Uterus (tissue), 4 donors: ENCODE measurements around the gene MYO1F. TPM values are rescaled to one million over a fixed set of nuclear protein-coding genes. Genes with fewer than 3 reads are reported as not detected.

Experiments used
- DNase-seq, 2 donors: peaks; one replicate each; pipeline ENCODE4 v3.0.0-alpha.2; 2019 to 2020
- H3K27ac ChIP-seq, 2 donors: fragments of 200-600 bp; sonication (generic); 1 replicate in 1 of 2; 2 replicates in 1 of 2; pipeline ENCODE4 v1.5.1; 2016 to 2018
- H3K27me3 ChIP-seq, 2 donors: fragments of 200-600 bp; sonication (generic); one replicate each; pipeline ENCODE4 v1.5.1; 2018 to 2019; ENCODE audit warnings: control low read depth in 1 of 2
- H3K36me3 ChIP-seq, 2 donors: fragments of 200-600 bp; sonication (generic); one replicate each; pipeline ENCODE4 v1.5.1; 2019; ENCODE audit warnings: control low read depth in 1 of 2
- H3K4me1 ChIP-seq, 2 donors: fragments of 200-600 bp; sonication (generic); one replicate each; pipeline ENCODE4 v1.5.1; 2018 to 2019; ENCODE audit warnings: control low read depth in 1 of 2
- H3K4me3 ChIP-seq, 2 donors: fragments of 200-600 bp; sonication (generic); 1 replicate in 1 of 2; 2 replicates in 1 of 2; pipeline ENCODE4 v1.5.1; 2018 to 2019; ENCODE audit warnings: mild to moderate bottlenecking in 1 of 2
- H3K9me3 ChIP-seq, 2 donors: fragments of 200-600 bp; sonication (generic); one replicate each; pipeline ENCODE4 v1.5.1; 2019; ENCODE audit warnings: control low read depth in 1 of 2
- CTCF ChIP-seq, 4 experiments: fragments of 200-600 bp in 2 of 4; fragments of 450-650 bp in 2 of 4; sonication (generic) in 2 of 4; IDR thresholded peaks; one replicate each; pipeline ENCODE4 v1.5.1; 2016 to 2019; ENCODE audit warnings: antibody characterized with exemption in 4 of 4, mild to moderate bottlenecking in 2 of 4, moderate library complexity in 1 of 4
- POLR2A ChIP-seq, 2 donors: fragments of 450-650 bp; IDR thresholded peaks; one replicate each; pipeline ENCODE4 v1.6.1; 2016; ENCODE audit warnings: antibody characterized with exemption in 2 of 2, mild to moderate bottlenecking in 1 of 2, moderate library complexity in 1 of 2
- intact Hi-C: fragments of 100-400 bp; cut with DNase I; formaldehyde crosslinking; loops from one replicate; pipeline ENCODE4 v1.15.1; 2023; ENCODE audit warnings: low total_unique reads
- total RNA-seq, 4 donors: library from RNA; depleted of rRNA in 3 of 4; stranded (reverse); fragments of >200 nt in 3 of 4; gene quantifications; one replicate each; pipeline versions ENCODE4 v1.1.0 to v1.2.4, GENCODE V29; 2014 to 2023
- donor health status: DM: yes; HTN: yes; CAD: no.

The MYO1F gene
- total RNA-seq, 4 donors from 2014 or later: 4.1 to 45.9 (median 7.5) TPM

- intact Hi-C loops: no loop called here
- peak; percentile 99 for DNase-seq
- Histone ChIP-seq H3K27ac (peak overlapping the region; percentile 18 to 65), H3K4me3 (peak overlapping the region; percentile 31 to 49), H3K4me1 (peaks cover 0 to 6% of the 10 kb centered on the region in 2 donors), H3K9me3 (no peaks in the 10 kb centered on the region), H3K36me3 (no peaks in the 10 kb centered on the region), H3K27me3 (no peaks in the 10 kb centered on the region)
- TF ChIP-seq POLR2A (IDR thresholded peaks at IDR 0.05) (peak; percentile 35 to 45), CTCF (IDR thresholded peaks at IDR 0.05) (peak in 1 of 4 experiments; percentile 3)
These were observed 15.2 kb upstream of the MYO1F start for GRCh38 chr19:8592231-8593009.

- Histone ChIP-seq H3K9me3 (no peaks in the 10 kb centered on the region), H3K27ac (no peak overlapping the region), H3K36me3 (no peaks in the 10 kb centered on the region), H3K4me3 (no peak overlapping the region), H3K4me1 (peaks cover 0 to 6% of the 10 kb centered on the region in 2 donors), H3K27me3 (no peaks in the 10 kb centered on the region)
- intact Hi-C loops: no loop called here
- no peak for DNase-seq
- TF ChIP-seq POLR2A (IDR thresholded peaks at IDR 0.05) (no peak), CTCF (IDR thresholded peaks at IDR 0.05) (no peak)
These were observed 12.0 kb upstream of the MYO1F start for GRCh38 chr19:8589177-8589714.

GRCh38 chr19:8585894-8586750 is 8.9 kb upstream of the MYO1F start:
- TF ChIP-seq POLR2A (IDR thresholded peaks at IDR 0.05) (no peak), CTCF (IDR thresholded peaks at IDR 0.05) (peak in 2 of 4 experiments; percentile 18 to 29)
- no peaks in the 10 kb centered on the region for H3K9me3 ChIP-seq
- no peak for DNase-seq
- H3K27me3 ChIP-seq: no peaks in the 10 kb centered on the region
- no peak overlapping the region for H3K27ac ChIP-seq
- no peaks in the 10 kb centered on the region for H3K36me3 ChIP-seq
- H3K4me3 ChIP-seq: no peak overlapping the region
- intact Hi-C loops: no loop called here
- no peaks in the 10 kb centered on the region for H3K4me1 ChIP-seq

- no peak for DNase-seq
- intact Hi-C loops: no loop called here
- H3K4me3 ChIP-seq: no peak overlapping the region
- no peak overlapping the region for H3K27ac ChIP-seq
- no peaks in the 10 kb centered on the region for H3K9me3 ChIP-seq
- TF ChIP-seq POLR2A (IDR thresholded peaks at IDR 0.05) (no peak), CTCF (IDR thresholded peaks at IDR 0.05) (no peak)
- no peaks in the 10 kb centered on the region for H3K4me1 ChIP-seq
- no peaks in the 10 kb centered on the region for H3K27me3 ChIP-seq
- no peaks in the 10 kb centered on the region for H3K36me3 ChIP-seq
These were observed 8.0 kb upstream of the MYO1F start for GRCh38 chr19:8584965-8585893.
